ENCODE data around the gene HOXC10.

The HOXC10 gene

DNA sequence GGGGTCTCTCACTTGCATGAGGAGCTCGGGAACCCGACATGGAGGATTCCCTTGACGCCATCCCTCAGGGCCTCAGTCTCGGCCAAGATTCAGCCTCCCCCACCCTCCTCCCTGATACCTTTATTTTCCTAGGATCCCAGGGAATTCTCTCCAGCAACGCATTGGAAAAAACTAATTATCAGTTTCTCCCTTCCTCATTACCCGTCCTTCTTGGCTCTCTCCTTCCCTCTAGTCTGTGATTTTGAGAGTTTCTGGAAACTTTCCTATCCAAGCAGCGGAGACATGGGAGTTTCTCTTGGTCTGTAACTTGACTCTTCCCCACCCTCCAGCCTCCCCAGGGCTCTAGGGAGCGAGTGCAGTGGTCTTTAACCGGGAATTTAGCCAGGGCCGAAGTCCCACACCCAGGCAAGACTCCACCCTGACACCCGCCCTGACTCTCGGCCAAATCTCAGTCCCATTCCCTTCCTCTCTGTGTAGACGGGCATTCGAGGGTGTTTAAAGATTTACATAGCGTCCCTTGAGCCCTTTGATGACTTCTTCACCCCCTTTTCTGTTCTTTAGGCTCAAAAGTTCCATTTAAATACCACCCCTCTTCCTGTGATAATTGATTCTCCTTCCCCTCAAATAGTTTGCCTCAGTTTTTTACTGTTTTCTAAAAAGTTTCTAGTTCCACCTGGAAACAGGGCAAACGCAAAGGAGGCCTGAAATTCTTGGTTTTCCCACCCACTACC is 54.6 kb downstream of the HOXC10 start:
- DNase-seq (ENCODE audit: low read depth in 2 of 3, low spot score in 1 of 3): no peak

Measured in stimulated activated CD4-positive, alpha-beta T cell treated with anti-CD3 and anti-CD28 coated beads, Interleukin-12 subunit alpha, Interleukin-12 subunit beta, amount 100 ng/mL, for 48 hours (primary cell).